Memory B cell (primary cell): Measurements from ENCODE around the gene TGFBR3.

Source experiments
- ATAC-seq: fragments of 150-1000 bp; cut with Tn5 transposase; 2 replicates; pipeline ENCODE4 v1.10.0; 2021; ENCODE audit warnings: low read depth, mild to moderate bottlenecking, moderate library complexity
- DNase-seq, 2 donors: peaks; one replicate each; pipeline ENCODE4 v3.0.0; 2022; ENCODE audit warnings: low spot score in 2 of 2
- H3K27ac Mint-ChIP-seq: one replicate; pipeline ENCODE4 v1.8.0; 2022; ENCODE audit warnings: mild to moderate bottlenecking, moderate library complexity, mixed read lengths
- H3K27me3 Mint-ChIP-seq: one replicate; pipeline ENCODE4 v1.8.0; 2022; ENCODE audit warnings: mixed read lengths
- H3K36me3 Mint-ChIP-seq: one replicate; pipeline ENCODE4 v1.8.0; 2022; ENCODE audit warnings: mild to moderate bottlenecking, mixed read lengths
- H3K4me1 Mint-ChIP-seq: one replicate; pipeline ENCODE4 v1.8.0; 2022; ENCODE audit warnings: mixed read lengths
- H3K4me3 Mint-ChIP-seq: one replicate; pipeline ENCODE4 v1.8.0; 2022; ENCODE audit warnings: mild to moderate bottlenecking, moderate library complexity, mixed read lengths
- H3K9me3 Mint-ChIP-seq: one replicate; pipeline ENCODE4 v1.8.0; 2022; ENCODE audit warnings: mixed read lengths

Gene TGFBR3

GRCh38 chr1:91814448-91814847 is 71.5 kb downstream of the TGFBR3 start:
- ATAC-seq: no peak
- H3K27ac Mint-ChIP-seq: no peak overlapping the region
- no peaks in the 10 kb centered on the region for H3K36me3 Mint-ChIP-seq
- no peak overlapping the region for H3K4me3 Mint-ChIP-seq
- peaks cover 1% of the 10 kb centered on the region for H3K27me3 Mint-ChIP-seq
- no peaks in the 10 kb centered on the region for H3K9me3 Mint-ChIP-seq
- no peak for DNase-seq
- no peaks in the 10 kb centered on the region for H3K4me1 Mint-ChIP-seq

GRCh38 chr1:91813813-91814212 is 72.1 kb downstream of the TGFBR3 start:
- H3K36me3 Mint-ChIP-seq: no peaks in the 10 kb centered on the region
- DNase-seq (no peak), ATAC-seq (no peak)
- H3K27ac Mint-ChIP-seq: no peak overlapping the region
- no peak overlapping the region for H3K4me3 Mint-ChIP-seq
- no peaks in the 10 kb centered on the region for H3K4me1 Mint-ChIP-seq
- no peaks in the 10 kb centered on the region for H3K9me3 Mint-ChIP-seq
- H3K27me3 Mint-ChIP-seq: peaks cover 3% of the 10 kb centered on the region

GRCh38 chr1:91811363-91812025 is 74.5 kb downstream of the TGFBR3 start:
- H3K27ac Mint-ChIP-seq: no peak overlapping the region
- ATAC-seq (no peak), DNase-seq (no peak)
- H3K27me3 Mint-ChIP-seq: peaks cover 3% of the 10 kb centered on the region
- H3K4me1 Mint-ChIP-seq: no peaks in the 10 kb centered on the region
- H3K36me3 Mint-ChIP-seq: no peaks in the 10 kb centered on the region
- no peak overlapping the region for H3K4me3 Mint-ChIP-seq
- no peaks in the 10 kb centered on the region for H3K9me3 Mint-ChIP-seq

- DNase-seq: no peak
- no peaks in the 10 kb centered on the region for H3K36me3 Mint-ChIP-seq
- ATAC-seq: no peak
- H3K27ac Mint-ChIP-seq: no peak overlapping the region
- H3K9me3 Mint-ChIP-seq: no peaks in the 10 kb centered on the region
- H3K27me3 Mint-ChIP-seq: peaks cover 4% of the 10 kb centered on the region
- peaks cover 4% of the 10 kb centered on the region for H3K4me1 Mint-ChIP-seq
- no peak overlapping the region for H3K4me3 Mint-ChIP-seq
Measured at GRCh38 chr1:91809317-91809716, 76.6 kb downstream of the TGFBR3 start.

DNA sequence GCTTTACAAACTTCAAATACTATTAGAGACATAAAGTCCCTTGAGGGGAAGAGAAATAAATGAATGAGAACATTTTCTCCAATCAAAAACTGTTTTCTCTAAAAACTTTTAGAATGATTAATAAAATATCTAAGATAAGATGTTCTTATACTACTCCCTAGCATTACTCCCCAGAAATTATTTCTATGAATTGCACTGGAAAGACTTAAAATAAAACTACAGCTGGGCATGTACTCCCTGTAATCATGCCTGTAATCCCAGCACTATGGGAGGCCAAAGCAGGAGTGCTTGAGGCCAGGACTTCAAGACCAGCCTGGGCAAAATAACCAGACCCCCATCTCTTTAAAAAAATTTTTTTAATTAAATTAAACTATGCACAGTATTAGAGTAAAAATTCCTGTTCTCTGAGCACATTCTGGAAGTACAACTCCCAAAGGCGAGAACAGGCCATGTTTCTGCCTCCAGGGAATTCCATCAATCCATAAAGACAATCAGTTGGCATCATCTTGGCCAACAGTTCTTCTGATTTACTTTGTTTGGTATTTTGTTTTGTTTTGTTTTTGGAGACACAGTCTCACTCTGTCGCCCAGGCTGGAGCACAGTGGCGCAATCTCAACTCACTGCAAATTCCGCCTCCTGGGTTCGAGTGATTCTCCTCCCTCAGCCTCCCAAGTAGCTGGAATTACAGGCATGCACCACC is 77.9 kb downstream of the TGFBR3 start:
- H3K27ac Mint-ChIP-seq: no peak overlapping the region

DNA sequence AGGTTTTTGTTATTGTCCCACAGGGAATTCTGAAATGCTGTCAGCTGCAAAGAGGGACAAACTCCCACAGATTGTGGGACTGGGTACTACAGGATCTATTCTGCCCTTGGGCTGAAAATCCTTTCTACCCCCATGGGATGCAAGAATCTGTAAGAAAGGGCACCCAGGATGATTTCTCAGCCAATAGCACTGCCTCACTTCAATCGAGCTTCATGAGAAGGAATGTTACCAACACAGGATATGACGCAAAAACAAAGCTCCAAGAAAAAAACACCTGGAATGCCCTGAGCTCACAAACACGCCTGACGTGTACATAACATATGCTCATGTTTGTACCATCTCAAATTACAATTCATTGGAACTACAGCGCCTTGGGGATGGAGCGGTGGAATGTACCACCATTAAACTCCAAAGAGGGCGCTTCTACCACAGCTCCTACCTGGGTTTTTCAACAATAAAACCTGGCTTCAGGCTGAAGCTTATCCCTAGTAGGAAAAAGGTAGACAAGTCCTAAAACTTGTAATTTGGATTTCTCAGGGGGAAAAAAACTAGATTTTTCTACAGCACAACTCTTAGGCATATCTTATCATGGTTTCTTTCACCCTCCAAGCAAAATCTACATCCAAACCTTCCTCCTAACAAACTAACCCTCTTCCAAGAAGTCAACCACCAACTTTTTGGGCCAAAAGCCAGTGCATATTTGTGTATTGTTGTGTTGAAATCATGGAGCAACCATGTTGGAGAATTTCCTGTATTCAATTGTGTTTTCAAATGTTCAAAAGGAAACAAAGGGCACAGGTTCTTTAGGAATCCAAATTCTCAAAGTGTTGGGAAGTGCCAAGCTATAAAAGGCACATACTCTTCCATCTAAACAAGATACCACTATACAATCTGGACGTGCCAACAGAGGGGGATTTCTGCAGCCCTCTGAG is 78.9 kb downstream of the TGFBR3 start:
- Mint-ChIP-seq H3K4me3 (no peak overlapping the region), H3K9me3 (no peaks in the 10 kb centered on the region), H3K27me3 (peaks cover 4% of the 10 kb centered on the region), H3K36me3 (no peaks in the 10 kb centered on the region), H3K27ac (no peak overlapping the region), H3K4me1 (peaks cover 10% of the 10 kb centered on the region)
- DNase-seq (no peak), ATAC-seq (no peak)

More for the DNA sequence above, 77.9 kb downstream of the TGFBR3 start:
- Mint-ChIP-seq H3K36me3 (no peaks in the 10 kb centered on the region), H3K4me3 (no peak overlapping the region), H3K4me1 (peaks cover 10% of the 10 kb centered on the region), H3K9me3 (no peaks in the 10 kb centered on the region), H3K27me3 (peaks cover 4% of the 10 kb centered on the region)
- DNase-seq (no peak), ATAC-seq (no peak)

GRCh38 chr1:91806181-91806768 is 79.7 kb downstream of the TGFBR3 start:
- no peak overlapping the region for H3K27ac Mint-ChIP-seq

GRCh38 chr1:91805311-91805801 is 80.6 kb downstream of the TGFBR3 start:
- Mint-ChIP-seq H3K27ac (no peak overlapping the region), H3K4me3 (no peak overlapping the region), H3K4me1 (peaks cover 10% of the 10 kb centered on the region), H3K9me3 (no peaks in the 10 kb centered on the region), H3K27me3 (peaks cover 3% of the 10 kb centered on the region), H3K36me3 (no peaks in the 10 kb centered on the region)
- no peak for ATAC-seq
- no peak for DNase-seq

More at GRCh38 chr1:91806181-91806768, 79.7 kb downstream of the TGFBR3 start:
- Mint-ChIP-seq H3K4me1 (peaks cover 10% of the 10 kb centered on the region), H3K9me3 (no peaks in the 10 kb centered on the region), H3K27me3 (peaks cover 4% of the 10 kb centered on the region), H3K4me3 (no peak overlapping the region), H3K36me3 (no peaks in the 10 kb centered on the region)
- no peak for ATAC-seq
- DNase-seq: no peak

GRCh38 chr1:91804546-91805023 is 81.4 kb downstream of the TGFBR3 start:
- DNase-seq: no peak
- H3K4me1 Mint-ChIP-seq: peaks cover 10% of the 10 kb centered on the region
- H3K27me3 Mint-ChIP-seq: peaks cover 3% of the 10 kb centered on the region
- no peaks in the 10 kb centered on the region for H3K9me3 Mint-ChIP-seq
- no peak overlapping the region for H3K4me3 Mint-ChIP-seq
- ATAC-seq: no peak
- no peaks in the 10 kb centered on the region for H3K36me3 Mint-ChIP-seq
- H3K27ac Mint-ChIP-seq: peak overlapping the region; percentile 65

DNA sequence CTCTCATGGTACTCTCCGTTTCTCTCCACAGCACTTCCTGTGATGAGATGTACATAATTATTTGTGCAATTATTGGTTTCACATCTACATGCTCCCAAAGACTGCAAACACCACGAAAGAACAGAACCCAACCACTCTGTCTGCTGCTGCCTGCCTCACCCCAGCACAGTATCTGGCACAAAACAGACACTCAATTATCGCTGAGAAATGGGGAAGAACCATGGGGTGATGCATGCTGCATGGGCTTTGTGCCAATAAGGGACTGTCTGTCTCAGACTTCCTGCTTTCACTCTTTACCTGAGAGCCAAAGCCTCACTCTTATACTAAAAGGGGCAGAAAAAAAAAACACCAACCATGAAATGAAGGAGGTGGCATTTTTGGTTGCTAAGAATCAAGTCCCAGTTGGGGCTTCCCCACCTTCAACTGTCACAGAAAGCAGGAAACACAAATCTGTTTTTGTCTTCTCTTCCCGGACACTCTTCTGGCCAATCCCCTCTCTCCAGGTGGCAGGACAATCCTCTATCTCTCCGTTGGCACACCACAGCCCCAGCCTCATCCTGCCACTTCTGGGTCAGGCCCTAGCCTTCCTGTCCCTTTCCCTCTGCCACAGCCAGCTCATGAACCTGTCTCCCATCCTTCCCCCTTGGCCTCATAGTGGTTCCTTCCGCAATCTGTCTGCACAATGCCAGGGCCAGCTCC is 82.0 kb downstream of the TGFBR3 start:
- H3K4me1 Mint-ChIP-seq: peaks cover 10% of the 10 kb centered on the region
- H3K36me3 Mint-ChIP-seq: no peaks in the 10 kb centered on the region
- ATAC-seq: peak; percentile 89
- peak overlapping the region; percentile 65 for H3K27ac Mint-ChIP-seq
- no peaks in the 10 kb centered on the region for H3K9me3 Mint-ChIP-seq
- DNase-seq: no peak
- H3K4me3 Mint-ChIP-seq: peak overlapping the region; percentile 27
- peaks cover 1% of the 10 kb centered on the region for H3K27me3 Mint-ChIP-seq

DNA sequence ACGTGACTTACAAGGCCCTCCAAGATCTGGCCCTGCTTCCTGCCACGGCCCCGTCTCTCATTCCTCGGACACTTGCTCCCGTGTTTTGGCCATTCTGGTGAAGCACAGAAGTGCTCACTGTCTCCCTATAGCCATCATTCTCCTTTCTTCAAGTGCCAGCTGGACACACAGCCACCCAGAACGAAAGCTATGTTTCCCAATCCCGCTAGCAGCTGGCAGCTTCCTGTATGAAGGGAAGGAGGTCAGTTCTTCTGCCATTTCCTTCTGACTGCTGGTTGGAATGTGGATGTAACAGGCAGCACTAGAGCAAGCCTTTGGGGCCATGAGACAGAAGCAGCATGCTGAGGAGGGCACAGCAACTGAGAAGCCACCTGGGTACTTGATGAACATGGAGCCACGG is 82.8 kb downstream of the TGFBR3 start:
- H3K27ac Mint-ChIP-seq: no peak overlapping the region
- no peaks in the 10 kb centered on the region for H3K9me3 Mint-ChIP-seq
- H3K4me3 Mint-ChIP-seq: no peak overlapping the region
- DNase-seq: no peak
- H3K4me1 Mint-ChIP-seq: peaks cover 10% of the 10 kb centered on the region
- peaks cover 4% of the 10 kb centered on the region for H3K27me3 Mint-ChIP-seq
- ATAC-seq: no peak
- H3K36me3 Mint-ChIP-seq: no peaks in the 10 kb centered on the region

- ATAC-seq: no peak
- H3K4me3 Mint-ChIP-seq: no peak overlapping the region
- DNase-seq: no peak
- H3K4me1 Mint-ChIP-seq: peaks cover 10% of the 10 kb centered on the region
- no peak overlapping the region for H3K27ac Mint-ChIP-seq
- peaks cover 4% of the 10 kb centered on the region for H3K27me3 Mint-ChIP-seq
- H3K9me3 Mint-ChIP-seq: no peaks in the 10 kb centered on the region
- H3K36me3 Mint-ChIP-seq: no peaks in the 10 kb centered on the region
Measured at GRCh38 chr1:91801496-91802115, 84.3 kb downstream of the TGFBR3 start.

DNA sequence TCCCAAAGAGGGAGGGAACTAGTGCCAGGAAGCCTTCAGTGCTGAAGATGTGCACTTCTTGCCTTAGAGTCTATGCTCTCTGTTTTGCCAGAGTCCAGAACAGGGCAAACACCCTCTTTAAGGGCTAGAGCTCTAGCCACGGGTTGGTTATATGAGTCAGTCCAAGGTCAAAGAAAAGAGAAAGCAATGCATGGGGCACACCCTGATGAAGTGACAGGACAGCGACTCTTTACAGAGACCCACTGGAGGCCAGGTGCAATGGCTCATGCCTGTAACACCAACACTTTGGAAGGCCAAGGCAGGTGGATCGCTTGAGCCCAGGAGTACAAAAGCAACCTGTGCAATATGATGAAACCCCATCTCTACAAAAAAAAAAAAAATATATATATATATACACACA is 86.1 kb downstream of the TGFBR3 start:
- Mint-ChIP-seq H3K9me3 (no peaks in the 10 kb centered on the region), H3K27me3 (peaks cover 3% of the 10 kb centered on the region), H3K4me3 (no peak overlapping the region), H3K36me3 (no peaks in the 10 kb centered on the region), H3K27ac (no peak overlapping the region), H3K4me1 (peaks cover 10% of the 10 kb centered on the region)
- ATAC-seq: no peak
- DNase-seq: no peak
